WTC11 (cell line): ENCODE results near the gene NTRK3. TPM values are rescaled to one million over a fixed set of nuclear protein-coding genes. Genes with fewer than 3 reads are reported as not detected.

ENCODE experiments used
- ATAC-seq: fragments of 200-7000 bp; cut with Tn5 transposase; 2 replicates; pipeline ENCODE4 v1.10.0; 2021; ENCODE audit warnings: mild to moderate bottlenecking, moderate library complexity
- CTCF ChIA-PET: fragments of 300-600 bp; sonication (Branson Sonifier 250); formaldehyde crosslinking; loops from one replicate; lab custom pipeline; 2021; ENCODE audit warnings: antibody characterized with exemption; lab: Charles Lee
- POLR2A ChIA-PET: fragments of 350-600 bp; sonication (Branson Sonifier 250); formaldehyde crosslinking; loops from one replicate; lab custom pipeline; 2021; ENCODE audit warnings: antibody characterized with exemption; lab: Charles Lee
- DNase-seq: peaks from one replicate; pipeline ENCODE4 v3.0.0; 2021; ENCODE audit warnings: low spot score
- H3K27ac Mint-ChIP-seq: 2 replicates; pipeline ENCODE4 v1.8.0; 2021; ENCODE audit warnings: mixed read lengths
- H3K27me3 Mint-ChIP-seq: 2 replicates; pipeline ENCODE4 v1.8.0; 2021; ENCODE audit warnings: low read depth, mild to moderate bottlenecking, moderate library complexity, mixed read lengths
- H3K36me3 Mint-ChIP-seq: 2 replicates; pipeline ENCODE4 v1.8.0; 2021; ENCODE audit warnings: mixed read lengths
- H3K4me1 Mint-ChIP-seq: 2 replicates; pipeline ENCODE4 v1.8.0; 2022; ENCODE audit warnings: mixed read lengths
- H3K4me3 Mint-ChIP-seq: 2 replicates; pipeline ENCODE4 v1.8.0; 2021; ENCODE audit warnings: mild to moderate bottlenecking, moderate library complexity, mixed read lengths
- H3K9me3 Mint-ChIP-seq: 2 replicates; pipeline ENCODE4 v1.8.0; 2021; ENCODE audit warnings: mixed read lengths
- AR ChIP-seq: fragments of 250-450 bp; sonication (Bioruptor Pico); IDR thresholded peaks from 2 replicates; pipeline ENCODE4 v1.9.0; 2021; ENCODE audit warnings: mild to moderate bottlenecking
- ATF3 ChIP-seq: sonication (generic); formaldehyde crosslinking; conservative IDR thresholded peaks from 2 replicates; pipeline ENCODE4 v1.8.1; 2022; ENCODE audit warnings: mild to moderate bottlenecking, missing genetic modification reagents
- CBFB ChIP-seq: sonication (generic); formaldehyde crosslinking; IDR thresholded peaks from 2 replicates; pipeline ENCODE4 v1.8.1; 2022; ENCODE audit warnings: mild to moderate bottlenecking, low read depth, missing genetic modification reagents
- CREM ChIP-seq: sonication (generic); formaldehyde crosslinking; IDR thresholded peaks from 2 replicates; pipeline ENCODE4 v1.8.1; 2022; ENCODE audit warnings: mild to moderate bottlenecking, missing genetic modification reagents, moderate library complexity
- E2F1 ChIP-seq: sonication (generic); formaldehyde crosslinking; IDR thresholded peaks from 2 replicates; pipeline ENCODE4 v1.8.0; 2022; ENCODE audit warnings: mild to moderate bottlenecking, missing genetic modification reagents
- ERG ChIP-seq: fragments of 250-450 bp; sonication (Bioruptor Pico); IDR thresholded peaks from 2 replicates; pipeline ENCODE4 v1.8.0; 2021; ENCODE audit warnings: mild to moderate bottlenecking
- ESRRA ChIP-seq: sonication (generic); formaldehyde crosslinking; IDR thresholded peaks from 2 replicates; pipeline ENCODE4 v1.8.1; 2022; ENCODE audit warnings: mild to moderate bottlenecking, missing genetic modification reagents, borderline replicate concordance
- FOXP1 ChIP-seq: sonication (generic); formaldehyde crosslinking; IDR thresholded peaks from 2 replicates; pipeline ENCODE4 v1.8.0; 2022; ENCODE audit warnings: missing genetic modification reagents, mild to moderate bottlenecking, moderate library complexity, borderline replicate concordance
- GABPB1 ChIP-seq: sonication (generic); formaldehyde crosslinking; IDR thresholded peaks from 2 replicates; pipeline ENCODE4 v1.8.1; 2023; ENCODE audit warnings: mild to moderate bottlenecking, missing genetic modification reagents
- JAZF1 ChIP-seq: fragments of 250-450 bp; sonication (Bioruptor Pico); IDR thresholded peaks from 2 replicates; pipeline ENCODE4 v1.9.0; 2021; ENCODE audit warnings: moderate library complexity, mild to moderate bottlenecking, inconsistent platforms
- JUN ChIP-seq: sonication (generic); formaldehyde crosslinking; IDR thresholded peaks from 2 replicates; pipeline ENCODE4 v1.8.0; 2023; ENCODE audit warnings: mild to moderate bottlenecking, missing genetic modification reagents
- NFATC4 ChIP-seq: fragments of 250-450 bp; sonication (Bioruptor Pico); IDR thresholded peaks from 2 replicates; pipeline ENCODE4 v1.9.0; 2021; ENCODE audit warnings: mild to moderate bottlenecking
- PREB ChIP-seq: sonication (generic); formaldehyde crosslinking; IDR thresholded peaks from 2 replicates; pipeline ENCODE4 v1.8.1; 2022; ENCODE audit warnings: mild to moderate bottlenecking, missing genetic modification reagents, moderate library complexity, borderline replicate concordance
- TEAD1 ChIP-seq: sonication (generic); formaldehyde crosslinking; IDR thresholded peaks from 2 replicates; pipeline ENCODE4 v1.8.0; 2022; ENCODE audit warnings: mild to moderate bottlenecking, missing genetic modification reagents
- USF1 ChIP-seq: sonication (generic); formaldehyde crosslinking; IDR thresholded peaks from 2 replicates; pipeline ENCODE4 v1.8.0; 2022; ENCODE audit warnings: mild to moderate bottlenecking, missing genetic modification reagents
- USF2 ChIP-seq: sonication (generic); formaldehyde crosslinking; IDR thresholded peaks from 2 replicates; pipeline ENCODE4 v1.8.1; 2023; ENCODE audit warnings: mild to moderate bottlenecking, missing genetic modification reagents, moderate library complexity
- ZBTB43 ChIP-seq: sonication (generic); formaldehyde crosslinking; IDR thresholded peaks from 2 replicates; pipeline ENCODE4 v1.8.1; 2023; ENCODE audit warnings: mild to moderate bottlenecking, missing genetic modification reagents
- ZNF138 ChIP-seq: sonication (generic); formaldehyde crosslinking; conservative IDR thresholded peaks from 2 replicates; pipeline ENCODE4 v1.8.1; 2022; ENCODE audit warnings: mild to moderate bottlenecking, moderate library complexity, missing genetic modification reagents
- ZNF219 ChIP-seq: sonication (generic); formaldehyde crosslinking; IDR thresholded peaks from 2 replicates; pipeline ENCODE4 v1.8.0; 2023; ENCODE audit warnings: missing genetic modification reagents, mild to moderate bottlenecking, borderline replicate concordance
- ZNF232 ChIP-seq: sonication (generic); formaldehyde crosslinking; IDR thresholded peaks from 2 replicates; pipeline ENCODE4 v1.8.0; 2022; ENCODE audit warnings: mild to moderate bottlenecking, missing genetic modification reagents
- ZNF263 ChIP-seq: sonication (generic); formaldehyde crosslinking; IDR thresholded peaks from 2 replicates; pipeline ENCODE4 v1.8.1; 2022; ENCODE audit warnings: low read depth, mild to moderate bottlenecking, moderate library complexity, missing genetic modification reagents
- ZNF281 ChIP-seq: sonication (generic); formaldehyde crosslinking; IDR thresholded peaks from 2 replicates; pipeline ENCODE4 v1.8.0; 2023; ENCODE audit warnings: mild to moderate bottlenecking, missing genetic modification reagents
- total RNA-seq: library from RNA; stranded (reverse); gene quantifications from 3 replicates; pipeline ENCODE4 v1.2.3, GENCODE V29; 2021

Gene NTRK3
- total RNA-seq, 1 experiment from 2014 or later = 12.3 TPM

GRCh38 chr15:87943626-87944025, 312.9 kb downstream of the NTRK3 start:
- Mint-ChIP-seq H3K4me3 (no peak overlapping the region), H3K36me3 (no peaks in the 10 kb centered on the region)
- no peak for DNase-seq
- no peak for TF ChIP-seq TEAD1 (CRISPR knock-in tag)
- no peak for TF ChIP-seq ZNF232 (CRISPR knock-in tag)
- no peak for TF ChIP-seq JUN (CRISPR knock-in tag)
- TF ChIP-seq ZNF263 (CRISPR knock-in tag) = no peak
- TF ChIP-seq FOXP1 (CRISPR knock-in tag) = no peak
- no peak for TF ChIP-seq USF2 (CRISPR knock-in tag)
- TF ChIP-seq PREB (CRISPR knock-in tag) = no peak
- TF ChIP-seq ATF3 (CRISPR knock-in tag) = no peak
- no peak for TF ChIP-seq ZNF281 (CRISPR knock-in tag)
- TF ChIP-seq USF1 = no peak
- no peak for TF ChIP-seq E2F1
- no peak for TF ChIP-seq GABPB1 (CRISPR knock-in tag)
- TF ChIP-seq CREM (CRISPR knock-in tag) = no peak
- TF ChIP-seq, all 79 proteins: peak for 0
- no peaks in the 10 kb centered on the region for H3K27me3 Mint-ChIP-seq
- CTCF ChIA-PET = no interaction called here
- no peak overlapping the region for H3K27ac Mint-ChIP-seq
- peaks cover 4% of the 10 kb centered on the region; the same call in 1 of the 2 replicates for H3K4me1 Mint-ChIP-seq
- POLR2A ChIA-PET = no interaction called here
- no peak for ATAC-seq
- H3K9me3 Mint-ChIP-seq = no peaks in the 10 kb centered on the region

- no peak for ATAC-seq
- no peak overlapping the region for H3K4me3 Mint-ChIP-seq
- DNase-seq = no peak
- TF ChIP-seq ZNF138 (CRISPR knock-in tag) (no peak), ZBTB43 (CRISPR knock-in tag) (no peak), JAZF1 (CRISPR knock-in tag) (no peak), AR (CRISPR knock-in tag) (no peak), NFATC4 (CRISPR knock-in tag) (no peak), ERG (CRISPR knock-in tag) (no peak), JUN (CRISPR knock-in tag) (no peak), CBFB (no peak), ESRRA (CRISPR knock-in tag) (no peak), PREB (CRISPR knock-in tag) (no peak), ZNF219 (CRISPR knock-in tag) (no peak)
- H3K36me3 Mint-ChIP-seq = no peaks in the 10 kb centered on the region
- H3K4me1 Mint-ChIP-seq = peaks cover 4% of the 10 kb centered on the region; the same call in 1 of the 2 replicates
- H3K27ac Mint-ChIP-seq = no peak overlapping the region
- CTCF ChIA-PET = no interaction called here
- H3K27me3 Mint-ChIP-seq = no peaks in the 10 kb centered on the region
- POLR2A ChIA-PET = no interaction called here
- H3K9me3 Mint-ChIP-seq = no peaks in the 10 kb centered on the region
Observed at GRCh38 chr15:87942316-87942715, 314.2 kb downstream of the NTRK3 start.
